Measurements from ENCODE around the gene AGR2.

The AGR2 gene

GRCh38 chr7:16812542-16813231, 7.9 kb upstream of the AGR2 start:
- no peak for DNase-seq (ENCODE audit: low spot score)

GRCh38 chr7:16811551-16811950, 6.8 kb upstream of the AGR2 start:
- DNase-seq (ENCODE audit: low spot score), result no peak

DNA sequence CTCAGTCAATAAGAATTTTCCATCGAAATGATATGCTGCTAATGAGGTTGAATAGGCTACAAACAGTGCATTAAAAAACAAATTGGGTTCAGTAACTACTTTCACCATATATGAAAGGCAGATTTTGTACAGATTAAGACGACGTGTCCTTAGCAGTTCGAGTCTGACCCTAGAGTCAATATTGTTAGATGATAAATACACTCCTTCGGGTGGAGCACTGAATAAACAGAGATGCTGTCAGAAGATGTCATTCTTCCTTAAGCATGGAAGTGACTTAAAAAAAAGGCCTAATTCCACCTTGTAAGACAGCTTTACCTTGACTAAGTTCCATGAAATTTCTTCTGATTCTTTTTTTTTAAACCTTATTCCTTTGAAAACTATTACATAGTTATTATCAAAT, 5.8 kb upstream of the AGR2 start:
- no peak for DNase-seq (ENCODE audit: low spot score)

- no peak for DNase-seq (ENCODE audit: low spot score)
These were observed 5.3 kb upstream of the AGR2 start for GRCh38 chr7:16810112-16810511.

DNA sequence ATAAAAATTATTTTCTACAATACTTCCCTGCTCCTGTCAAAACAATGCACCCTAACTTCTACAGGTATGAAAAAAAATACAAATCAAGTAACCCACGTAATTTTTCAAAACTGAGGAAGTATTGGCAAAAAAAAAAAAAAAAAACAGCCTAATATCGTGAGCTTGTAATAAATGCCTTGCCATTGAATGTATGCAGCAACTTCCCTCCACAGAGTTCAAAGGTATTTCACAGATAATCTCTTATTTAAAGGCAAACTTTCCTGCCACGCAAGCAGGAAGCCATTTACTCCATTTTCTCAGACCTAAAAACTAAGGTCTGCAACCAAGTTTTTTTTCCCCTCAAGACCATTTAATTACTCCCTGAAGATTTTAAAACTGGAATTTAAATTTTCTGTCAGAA, 642 bp upstream of the AGR2 start:
- no peak for DNase-seq (ENCODE audit: low spot score)

DNA sequence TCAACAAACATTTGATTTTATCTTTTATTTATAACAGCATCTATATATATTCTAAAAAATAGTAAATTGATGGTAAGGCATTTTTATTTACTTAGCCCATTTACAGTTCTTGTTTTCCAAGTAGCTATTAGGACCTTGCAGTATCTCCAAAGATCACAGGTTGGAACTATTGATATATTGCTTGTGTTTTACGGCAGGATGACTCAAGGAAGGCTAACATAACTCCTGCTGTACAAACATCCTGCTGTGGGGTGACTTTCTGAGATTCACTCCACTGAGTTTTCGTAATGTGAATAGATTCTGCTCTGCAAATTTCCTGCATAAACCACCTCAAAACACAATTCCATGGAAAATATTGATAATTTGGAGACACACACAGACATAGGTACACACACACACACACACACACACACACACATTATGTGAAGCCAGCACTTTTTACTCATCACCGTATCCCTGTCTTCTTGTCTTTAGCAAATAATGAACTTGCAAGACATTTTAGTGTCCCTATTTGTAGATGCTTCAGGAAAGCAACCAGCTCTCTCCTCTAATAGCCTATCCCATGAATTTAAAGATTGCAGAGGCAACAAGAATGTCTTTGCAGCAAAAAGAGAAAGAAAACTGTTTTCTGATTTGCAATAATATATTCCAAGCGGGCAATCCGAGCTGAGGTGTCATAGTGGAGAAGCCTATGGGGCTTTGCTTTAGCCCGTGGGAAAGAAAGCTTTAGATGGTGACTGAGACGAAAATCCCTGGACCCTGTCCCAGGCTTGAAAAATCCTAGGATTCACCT, 722 bp downstream of the AGR2 start:
- no peak for DNase-seq (ENCODE audit: low spot score)

- DNase-seq (ENCODE audit: low spot score), result no peak
These were observed 1.7 kb downstream of the AGR2 start for GRCh38 chr7:16803125-16803524.

DNA sequence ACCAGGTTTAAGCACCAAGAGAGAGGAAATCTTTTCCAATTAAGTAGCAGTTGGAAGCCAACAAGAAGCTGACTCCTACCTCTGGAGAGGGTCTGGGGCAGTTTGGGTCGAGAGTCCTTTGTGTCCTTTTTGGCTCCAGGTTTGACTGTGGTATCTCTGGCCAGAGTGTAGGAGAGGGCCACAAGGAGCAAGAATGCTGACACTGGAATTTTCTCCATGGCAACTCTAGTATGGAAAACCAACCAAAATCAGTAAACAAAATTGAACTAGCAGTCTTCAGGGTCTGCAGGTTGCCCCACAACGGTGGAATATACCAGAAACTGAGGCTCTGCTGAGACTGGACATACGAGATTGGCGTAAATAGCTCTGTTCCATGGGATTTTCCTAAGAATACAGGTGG, 3.2 kb downstream of the AGR2 start:
- DNase-seq (ENCODE audit: low spot score), result no peak

- peak; percentile 68 for DNase-seq (ENCODE audit: low spot score)
These were observed 3.7 kb downstream of the AGR2 start for GRCh38 chr7:16801111-16801542.

DNA sequence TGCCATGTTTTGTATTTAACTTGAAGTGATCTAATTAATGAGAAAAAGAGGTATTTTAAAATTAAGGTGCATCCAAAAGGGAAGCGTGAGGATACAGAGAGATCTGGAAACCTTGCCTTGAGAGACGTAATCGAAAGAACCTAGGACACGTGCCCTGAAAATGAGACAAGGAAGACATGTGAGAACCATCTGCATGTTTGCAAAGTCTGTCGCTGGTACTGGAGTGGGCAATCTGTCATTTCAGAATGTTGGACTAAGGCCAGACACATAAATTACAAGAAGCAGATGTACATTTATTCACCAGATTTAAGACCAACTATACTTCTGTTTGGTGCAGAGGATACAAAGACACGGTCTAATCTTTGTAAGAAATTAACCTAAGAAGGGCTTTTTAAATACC, 9.2 kb downstream of the AGR2 start:
- DNase-seq (ENCODE audit: low spot score), result no peak

- no peak for DNase-seq (ENCODE audit: low spot score)
These were observed 9.8 kb downstream of the AGR2 start for GRCh38 chr7:16794986-16795385.

GRCh38 chr7:16791905-16792698, 12.7 kb downstream of the AGR2 start:
- no peak for DNase-seq (ENCODE audit: low spot score)

- DNase-seq (ENCODE audit: low spot score), result no peak
These were observed 13.7 kb downstream of the AGR2 start for GRCh38 chr7:16791071-16791470.

DNA sequence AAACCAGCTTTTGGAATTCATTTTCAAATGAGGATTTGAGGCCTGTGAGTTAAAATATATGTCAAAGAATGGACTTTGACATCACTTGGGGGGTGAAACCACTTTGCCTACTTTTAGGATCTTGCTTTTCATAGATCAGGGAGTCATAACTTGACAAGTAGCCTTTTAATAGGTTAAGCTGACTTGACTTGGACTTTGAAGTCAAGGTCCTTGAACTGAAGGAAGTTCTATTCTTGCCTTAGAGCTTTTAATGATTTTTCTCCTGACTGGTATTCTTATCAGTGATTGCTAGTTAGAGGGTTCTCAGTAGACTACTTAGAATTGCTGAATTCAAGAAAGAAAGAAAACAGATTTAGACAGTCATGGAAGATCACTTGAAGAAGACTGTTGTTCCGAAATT, 17.7 kb downstream of the AGR2 start:
- no peak for DNase-seq (ENCODE audit: low spot score)

- no peak for DNase-seq (ENCODE audit: low spot score)
These were observed 18.5 kb downstream of the AGR2 start for GRCh38 chr7:16786257-16786656.

DNA sequence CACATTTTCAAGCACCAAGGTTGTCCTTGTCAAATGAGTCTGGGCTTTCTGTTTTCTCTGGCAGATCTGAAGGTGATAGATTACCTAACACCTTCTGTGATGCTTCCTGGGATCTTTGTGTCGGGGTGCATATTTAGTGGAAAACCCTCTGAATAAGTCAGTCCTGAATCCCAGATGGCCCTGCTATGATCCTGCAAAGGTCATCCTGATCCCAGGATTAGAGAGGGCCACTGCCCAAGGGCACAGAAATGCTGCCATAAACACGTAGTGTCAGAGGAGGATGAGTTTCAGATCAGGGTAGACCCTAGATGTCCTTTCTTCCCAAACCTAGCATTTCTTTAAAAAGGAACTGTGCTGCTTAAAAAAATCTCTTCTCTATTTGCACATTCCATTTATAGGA, 19.0 kb downstream of the AGR2 start:
- no peak for DNase-seq (ENCODE audit: low spot score)

DNA sequence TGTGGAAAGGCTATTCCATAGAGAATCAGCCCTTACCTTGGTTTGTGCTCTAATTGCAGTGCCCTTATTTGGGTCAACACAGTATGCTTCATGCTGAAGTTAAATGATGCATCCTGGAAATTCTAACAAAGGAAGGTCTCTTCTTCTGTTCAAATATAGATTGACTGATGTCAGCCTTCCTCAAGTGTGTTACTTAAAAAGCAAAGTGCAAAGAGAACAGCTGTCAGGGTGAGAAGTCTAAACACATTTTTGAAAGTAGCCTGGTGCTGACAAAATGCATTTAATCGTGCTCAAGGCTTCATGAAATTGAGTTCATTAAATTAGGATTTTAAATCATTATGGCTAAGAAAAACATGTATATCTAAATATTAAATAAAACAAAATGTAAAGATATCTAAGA, 19.5 kb downstream of the AGR2 start:
- DNase-seq (ENCODE audit: low spot score), result no peak

DNA sequence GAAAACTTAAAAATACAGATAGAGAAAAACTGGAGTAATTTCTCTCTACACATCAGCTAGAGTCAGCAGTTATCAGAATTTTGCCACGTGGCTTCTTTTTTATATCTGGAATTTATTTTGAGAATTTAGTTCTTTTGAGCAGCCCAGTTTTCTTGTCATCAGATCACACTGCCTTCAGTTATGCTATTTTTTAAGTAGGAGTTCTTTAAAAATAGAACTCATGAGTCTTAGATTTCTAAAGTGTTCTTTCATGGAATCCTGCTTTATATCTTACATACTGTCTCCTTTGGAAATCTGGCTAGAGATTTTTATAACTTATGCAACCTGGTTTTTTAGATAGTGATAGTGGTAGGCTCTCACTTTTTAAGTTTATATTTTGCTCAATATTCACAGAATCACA, 24.2 kb downstream of the AGR2 start:
- no peak for DNase-seq (ENCODE audit: low spot score)

- no peak for DNase-seq (ENCODE audit: low spot score)
These were observed 25.7 kb downstream of the AGR2 start for GRCh38 chr7:16779051-16779450.

DNA sequence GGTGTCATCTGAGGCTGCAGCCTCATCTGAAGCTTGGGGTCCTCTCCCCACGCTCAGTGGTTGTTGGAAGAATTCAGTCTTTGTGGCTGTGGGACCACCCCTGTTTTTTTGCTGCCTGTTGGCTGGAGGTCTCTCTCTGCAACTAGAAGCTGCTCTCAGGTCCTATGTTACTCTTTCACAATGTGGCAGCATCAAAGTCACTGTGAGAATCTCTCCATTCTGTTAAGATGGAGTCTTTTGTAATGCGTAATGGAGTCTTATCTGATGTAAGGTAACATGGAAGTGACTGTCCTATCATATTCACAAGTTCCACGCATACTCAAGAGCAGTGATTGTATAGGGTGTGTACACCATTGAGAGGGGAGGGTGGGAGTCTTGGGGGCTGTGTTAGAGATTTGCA, 26.3 kb downstream of the AGR2 start:
- DNase-seq (ENCODE audit: low spot score), result no peak

GRCh38 chr7:16776053-16776452, 28.7 kb downstream of the AGR2 start:
- DNase-seq (ENCODE audit: low spot score), result no peak

GRCh38 chr7:16774986-16775385, 29.8 kb downstream of the AGR2 start:
- no peak for DNase-seq (ENCODE audit: low spot score)

DNA sequence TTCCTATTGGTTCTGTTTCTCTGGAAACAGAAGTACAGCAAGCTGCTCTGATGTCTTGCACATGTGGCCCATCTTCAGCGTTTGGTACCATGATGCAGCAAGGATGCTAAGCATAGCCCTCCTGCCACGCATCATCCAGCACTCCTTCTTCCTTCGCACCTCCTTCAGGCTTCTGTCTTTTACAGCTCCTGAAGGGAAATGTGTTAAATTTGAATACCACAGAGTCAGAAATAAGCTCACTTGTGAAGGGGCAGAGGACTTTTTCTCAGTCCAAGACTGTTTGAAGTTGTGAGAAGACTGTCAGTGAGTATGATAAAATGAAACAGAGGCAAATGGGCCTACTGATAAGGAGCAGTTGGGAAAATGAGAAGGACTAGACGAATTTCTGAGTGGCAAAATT, 30.5 kb downstream of the AGR2 start:
- no peak for DNase-seq (ENCODE audit: low spot score)

Data from kidney capillary endothelial cell (primary cell).